K562 (cell line): ENCODE results near the gene KCNH2. TPM values are rescaled to one million over a fixed set of nuclear protein-coding genes. Genes with fewer than 3 reads are reported as not detected.

Experiments
- CAMTA2 ChIP-seq: fragments of 250-450 bp; sonication (Bioruptor Pico); conservative IDR thresholded peaks from 2 replicates; pipeline ENCODE4 v1.5.1; 2022
- CCNT2 ChIP-seq: IDR thresholded peaks from 2 replicates; pipeline ENCODE4 v1.6.1; 2011; ENCODE audit warnings: borderline replicate concordance, low read depth, mild to moderate bottlenecking, moderate library complexity, mixed read lengths, low read length; ENCODE audit not compliant: insufficient read length; ENCODE audit errors: extremely low read depth
- COPS2 ChIP-seq: fragments of 450-650 bp; conservative IDR thresholded peaks from 2 replicates; pipeline ENCODE4 v1.6.1; 2016; ENCODE audit warnings: mild to moderate bottlenecking, moderate library complexity
- CTCFL ChIP-seq: IDR thresholded peaks from 2 replicates; pipeline ENCODE4 v1.6.1; 2011; ENCODE audit warnings: borderline replicate concordance, low read depth, mild to moderate bottlenecking, moderate library complexity, low read length; ENCODE audit not compliant: insufficient read depth, poor library complexity, severe bottlenecking
- DEAF1 ChIP-seq: fragments of 450-650 bp; formaldehyde crosslinking; IDR thresholded peaks from 2 replicates; pipeline ENCODE4 v1.4.0; 2020; ENCODE audit warnings: mild to moderate bottlenecking, moderate library complexity
- E4F1 ChIP-seq: fragments of 250-450 bp; sonication (Bioruptor Pico); IDR thresholded peaks from 2 replicates; pipeline ENCODE4 v1.5.0; 2021; ENCODE audit warnings: mild to moderate bottlenecking, borderline replicate concordance
- EWSR1 ChIP-seq: fragments of 450-650 bp; IDR thresholded peaks from 2 replicates; pipeline ENCODE4 v1.6.1; 2018; ENCODE audit warnings: borderline replicate concordance, mild to moderate bottlenecking, low read depth, moderate library complexity; ENCODE audit not compliant: partially characterized antibody
- MTA3 ChIP-seq: fragments of 450-650 bp; formaldehyde crosslinking; IDR thresholded peaks from 2 replicates; pipeline ENCODE4 v1.6.1; 2017; ENCODE audit warnings: mild to moderate bottlenecking, borderline replicate concordance
- TBP ChIP-seq: optimal IDR thresholded peaks from 2 replicates; pipeline ENCODE3; 2011; ENCODE audit warnings: low read depth, low read length, improper control_type of control experiment
- U2AF1 ChIP-seq: fragments of 200-400 bp; formaldehyde crosslinking; optimal IDR thresholded peaks from 2 replicates; pipeline ENCODE3; 2017; ENCODE audit warnings: mild to moderate bottlenecking, low read depth, low read length, moderate library complexity
- U2AF2 ChIP-seq: fragments of 200-400 bp; formaldehyde crosslinking; optimal IDR thresholded peaks from 2 replicates; pipeline ENCODE3; 2017; ENCODE audit warnings: low read depth, mild to moderate bottlenecking, low read length
- ZC3H8 ChIP-seq: fragments of 450-650 bp; IDR thresholded peaks from 2 replicates; pipeline ENCODE4 v1.6.1; 2017
- ZNF280B ChIP-seq: fragments of 250-450 bp; sonication (Bioruptor Pico); IDR thresholded peaks from 2 replicates; pipeline ENCODE4 v1.5.1; 2021; ENCODE audit warnings: mild to moderate bottlenecking
- ZNF347 ChIP-seq: fragments of 450-650 bp; formaldehyde crosslinking; IDR thresholded peaks from 2 replicates; pipeline ENCODE4 v1.4.0; 2020; ENCODE audit warnings: low read depth, mild to moderate bottlenecking, moderate library complexity
- ZNF507 ChIP-seq: conservative IDR thresholded peaks from 2 replicates; pipeline ENCODE4 v1.6.1; 2017; ENCODE audit warnings: missing genetic modification characterization, missing compliant biosample characterization
- ZNF511 ChIP-seq: sonication (generic); formaldehyde crosslinking; IDR thresholded peaks from 2 replicates; pipeline ENCODE4 v1.8.0; 2022; ENCODE audit warnings: mild to moderate bottlenecking, missing genetic modification reagents
- ZNF695 ChIP-seq: fragments of 450-650 bp; formaldehyde crosslinking; IDR thresholded peaks from 2 replicates; pipeline ENCODE4 v1.4.0; 2020; ENCODE audit warnings: mild to moderate bottlenecking, moderate library complexity
- ZNF76 ChIP-seq: fragments of 250-450 bp; sonication (Bioruptor Pico); IDR thresholded peaks from 2 replicates; pipeline ENCODE4 v1.4.0; 2020; ENCODE audit warnings: mild to moderate bottlenecking, moderate library complexity, borderline replicate concordance
- polyA plus RNA-seq, 8 experiments: library from polyadenylated mRNA; depleted of rRNA in 4 of 8; stranded (reverse) in 5 of 8; unstranded in 3 of 8; fragments of >200 nt; fragmentation: Nextera tagmentation in 2 of 8; fragmentation: Illumina TruSeq in 1 of 8; extraction: Ambion mirVana in 2 of 8; extraction: Trizol in 1 of 8; gene quantifications; 2 replicates each; pipeline versions ENCODE4 v1.2.1 to v1.2.3, GENCODE V29; 2011 to 2014; ENCODE audit warnings: inconsistent platforms in 1 of 8, missing spikeins in 1 of 8
- total RNA-seq, 7 experiments: library from RNA; depleted of rRNA in 6 of 7; stranded (reverse); fragments of >200 nt in 6 of 7; fragmentation: Illumina TruSeq in 2 of 7; extraction: Trizol in 2 of 7; gene quantifications; 2 replicates each; pipeline versions ENCODE4 v1.2.1 to v1.2.3, GENCODE V29; 2011 to 2021; ENCODE audit warnings: low replicate concordance in 1 of 7

The KCNH2 gene
- total and polyA plus RNA-seq, 9 of the 15 experiments (the other 6 are each of a cell fraction or from before 2014, with no cell fraction given), result 18.1 to 368 (median 218) TPM

GRCh38 chr7:150959739-150960734 lies 18.1 kb downstream of the KCNH2 start (continued):
- peak; percentile 38 for TF ChIP-seq DEAF1 (CRISPR knock-in tag)
- TF ChIP-seq CTCFL, result no peak
- TF ChIP-seq MTA3, result peak; percentile 95
- no peak for TF ChIP-seq ZNF511 (CRISPR knock-in tag)
- no peak for TF ChIP-seq ZNF347 (CRISPR knock-in tag)
- TF ChIP-seq ZNF280B (CRISPR knock-in tag), result no peak
- TF ChIP-seq EWSR1, result no peak
- no peak for TF ChIP-seq U2AF2
- TF ChIP-seq ZC3H8, result peak; percentile 64; the same call in 1 of the 2 replicates
- TF ChIP-seq COPS2, result no peak
- peak; percentile 72 for TF ChIP-seq TBP
- peak; percentile 91 for TF ChIP-seq ZNF76 (CRISPR knock-in tag)
- TF ChIP-seq ZNF507 (tag), result no peak
- TF ChIP-seq U2AF1, result no peak
- TF ChIP-seq ZNF695 (CRISPR knock-in tag), result peak; percentile 76; the same call in 1 of the 2 replicates
- TF ChIP-seq CCNT2, result peak; percentile 98
- TF ChIP-seq E4F1 (CRISPR knock-in tag), result peak; percentile 17; the same call in 1 of the 2 replicates
- no peak for TF ChIP-seq CAMTA2 (CRISPR knock-in tag)
